SU-DHL-6 (cell line): ENCODE measurements around the gene SLC34A3.

ENCODE experiments used
- H2AFZ ChIP-seq: fragments of 200-600 bp; sonication (generic); 2 replicates; pipeline ENCODE4 v1.6.1; 2014; ENCODE audit warnings: low read depth, mild to moderate bottlenecking, moderate library complexity, mixed read lengths, antibody characterized with exemption, low read length; ENCODE audit not compliant: severe bottlenecking
- H3F3A ChIP-seq: fragments of 200-600 bp; shearing (Covaris generic); 2 replicates; pipeline ENCODE4 v1.6.0; 2016; ENCODE audit warnings: antibody characterized with exemption, mild to moderate bottlenecking; ENCODE audit not compliant: insufficient read depth
- H3K27ac ChIP-seq: fragments of 200-600 bp; sonication (generic); 2 replicates; pipeline ENCODE4 v1.5.1; 2016; ENCODE audit warnings: low read depth, mild to moderate bottlenecking, low read length, moderate library complexity, mixed read lengths
- H3K27me3 ChIP-seq: fragments of 200-600 bp; sonication (generic), shearing (Covaris generic); 2 replicates; pipeline ENCODE4 v1.6.0; 2014; ENCODE audit warnings: mild to moderate bottlenecking, low read length
- H3K36me3 ChIP-seq: fragments of 200-600 bp; sonication (generic); 2 replicates; pipeline ENCODE4 v1.6.1; 2014; ENCODE audit warnings: mild to moderate bottlenecking, low read length, mixed read lengths
- H3K4me2 ChIP-seq: fragments of 300-600, 200-600 bp; shearing (Covaris generic), sonication (generic); 2 replicates; pipeline ENCODE4 v1.6.0; 2014; ENCODE audit warnings: low read length, low read depth, mild to moderate bottlenecking; ENCODE audit not compliant: poor library complexity, severe bottlenecking
- H3K4me3 ChIP-seq: fragments of 200-600 bp; sonication (generic); 2 replicates; pipeline ENCODE4 v1.5.1; 2014; ENCODE audit warnings: antibody characterized with exemption, low read length, mild to moderate bottlenecking, mixed read lengths; ENCODE audit not compliant: insufficient read depth, poor library complexity, severe bottlenecking
- H3K79me2 ChIP-seq: fragments of 200-600 bp; sonication (generic); 2 replicates; pipeline ENCODE4 v1.6.1; 2014; ENCODE audit warnings: mild to moderate bottlenecking, low read length, moderate library complexity; ENCODE audit not compliant: insufficient read depth
- H3K9ac ChIP-seq: fragments of 200-600 bp; sonication (generic); 2 replicates; pipeline ENCODE4 v1.7.0; 2014; ENCODE audit warnings: mild to moderate bottlenecking, low read length
- H3K9me2 ChIP-seq: fragments of 200-600 bp; sonication (generic); replicated peaks from 2 replicates; pipeline ENCODE4 v1.6.1; 2014; ENCODE audit warnings: low read length; ENCODE audit not compliant: insufficient read depth
- H3K9me3 ChIP-seq: fragments of 200-600 bp; sonication (generic); 2 replicates; pipeline ENCODE4 v1.6.1; 2014; ENCODE audit warnings: low read length, mixed read lengths; ENCODE audit not compliant: insufficient read depth
- H4K20me1 ChIP-seq: fragments of 200-600 bp; sonication (generic); 2 replicates; pipeline ENCODE4 v1.6.1; 2014; ENCODE audit warnings: low read depth, mild to moderate bottlenecking, antibody characterized with exemption, low read length, moderate library complexity, mixed read lengths
- CTCF ChIP-seq: fragments of 200-600 bp; sonication (generic); IDR thresholded peaks from one replicate; pipeline ENCODE4 v1.5.1; 2017; ENCODE audit warnings: antibody characterized with exemption, mild to moderate bottlenecking, low read length, moderate library complexity; ENCODE audit not compliant: insufficient read depth, poor library complexity, severe bottlenecking
- EZH2phosphoT487 ChIP-seq: fragments of 200-600 bp; sonication (generic), shearing (Covaris generic); conservative IDR thresholded peaks from 2 replicates; pipeline ENCODE4 v1.6.1; 2018; ENCODE audit warnings: mild to moderate bottlenecking, antibody characterized with exemption, low read length, moderate library complexity, mixed read lengths

The SLC34A3 gene

GRCh38 chr9:137240318-137240840 is 9.7 kb downstream of the SLC34A3 start:
- Histone ChIP-seq H3F3A (peaks cover 7% of the 10 kb centered on the region; the same call in 1 of the 2 replicates), H3K9me2 (no peaks in the 10 kb centered on the region), H3K4me3 (peak overlapping the region; percentile 85), H3K27ac (peak overlapping the region; percentile 91), H2AFZ (peak overlapping the region; percentile 86), H3K9ac (peak overlapping the region; percentile 95), H3K9me3 (no peaks in the 10 kb centered on the region), H3K4me2 (peak overlapping the region; percentile 83), H4K20me1 (peaks cover 9% of the 10 kb centered on the region; the same call in 1 of the 2 replicates), H3K36me3 (peaks cover 8% of the 10 kb centered on the region; the same call in 1 of the 2 replicates), H3K27me3 (no peaks in the 10 kb centered on the region), H3K79me2 (peaks cover 15% of the 10 kb centered on the region)
- TF ChIP-seq EZH2phosphoT487 (no peak), CTCF (no peak)

- Histone ChIP-seq H3F3A (peaks cover 7% of the 10 kb centered on the region; the same call in 1 of the 2 replicates), H3K27ac (peak within 1 kb of the TSS; percentile 91), H3K4me2 (peak within 1 kb of the TSS; percentile 83), H3K9me2 (no peaks in the 10 kb centered on the region), H3K9me3 (no peaks in the 10 kb centered on the region), H3K79me2 (peaks cover 15% of the 10 kb centered on the region), H3K4me3 (peak within 1 kb of the TSS; percentile 93), H3K27me3 (no peaks in the 10 kb centered on the region), H3K36me3 (peaks cover 8% of the 10 kb centered on the region; the same call in 1 of the 2 replicates), H2AFZ (peak within 1 kb of the TSS; percentile 86), H3K9ac (peak within 1 kb of the TSS; percentile 97), H4K20me1 (peaks cover 9% of the 10 kb centered on the region; the same call in 1 of the 2 replicates)
- TF ChIP-seq CTCF (no peak), EZH2phosphoT487 (no peak)
Observed at GRCh38 chr9:137240841-137241489, 10.3 kb downstream of the SLC34A3 start, which contains the start of gene TUBB4B. Gene TUBB4B, plus strand, starts transcription at chr9:137241287. Its CDS starts 74 bp downstream, at chr9:137241361.

- peaks cover 15% of the 10 kb centered on the region for H3K79me2 ChIP-seq
Observed at GRCh38 chr9:137241490-137242268, 11.0 kb downstream of the SLC34A3 start.

More at GRCh38 chr9:137241490-137242268, 11.0 kb downstream of the SLC34A3 start:
- H3K36me3 ChIP-seq, result peaks cover 8% of the 10 kb centered on the region; the same call in 1 of the 2 replicates
- H2AFZ ChIP-seq, result no peak overlapping the region
- H3K27me3 ChIP-seq, result no peaks in the 10 kb centered on the region
- H3K4me2 ChIP-seq, result peak overlapping the region; percentile 64
- H3K9ac ChIP-seq, result peak overlapping the region; percentile 97
- H3K4me3 ChIP-seq, result peak overlapping the region; percentile 93
- H3F3A ChIP-seq, result peaks cover 7% of the 10 kb centered on the region; the same call in 1 of the 2 replicates
- H3K27ac ChIP-seq, result peak overlapping the region; percentile 68
- no peak for TF ChIP-seq EZH2phosphoT487
- TF ChIP-seq CTCF, result no peak
- H4K20me1 ChIP-seq, result peaks cover 9% of the 10 kb centered on the region; the same call in 1 of the 2 replicates
- no peaks in the 10 kb centered on the region for H3K9me3 ChIP-seq
- no peaks in the 10 kb centered on the region for H3K9me2 ChIP-seq
